GM12801 (cell line): ENCODE results near the gene TMEM238L.

Experiments used
- TF ChIP-seq, protein P1 (sequence below): IDR thresholded peaks from one replicate; pipeline ENCODE4 v1.5.1; 2011; ENCODE audit warnings: control low read depth; ENCODE audit not compliant: insufficient read length; ENCODE audit errors: extremely low read depth

The TMEM238L gene

DNA sequence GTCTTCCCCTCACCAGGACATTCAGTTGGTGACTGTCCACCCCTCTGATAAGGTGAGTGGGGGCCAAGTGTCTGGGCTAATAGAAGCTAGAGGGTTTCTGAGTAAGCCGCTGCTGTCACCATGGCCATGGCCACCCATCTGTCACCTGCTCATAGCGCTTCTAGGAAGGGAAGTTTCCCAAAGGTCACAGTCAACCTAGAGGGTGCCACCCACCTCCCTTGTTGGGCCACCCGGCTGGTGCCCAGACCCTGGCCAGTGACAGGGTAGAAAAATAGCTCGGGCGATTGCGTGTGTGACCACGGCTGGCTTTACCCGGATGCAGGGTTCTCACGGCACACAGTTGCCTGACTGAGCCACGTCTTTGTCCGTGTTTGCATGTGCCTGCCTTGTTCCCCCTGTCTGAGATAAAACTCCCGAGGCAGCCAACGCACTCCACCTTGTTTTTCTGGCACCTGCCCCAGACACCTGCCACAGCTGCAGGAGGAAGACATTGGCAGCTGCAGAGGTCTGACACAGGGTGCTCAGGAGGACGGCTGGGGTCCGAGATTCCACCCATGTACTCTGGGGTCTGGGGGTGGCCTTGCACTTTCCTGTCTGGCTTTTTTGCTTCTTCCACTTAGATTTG is 33.2 kb upstream of the TMEM238L start:
- TF ChIP-seq, protein P1, sequence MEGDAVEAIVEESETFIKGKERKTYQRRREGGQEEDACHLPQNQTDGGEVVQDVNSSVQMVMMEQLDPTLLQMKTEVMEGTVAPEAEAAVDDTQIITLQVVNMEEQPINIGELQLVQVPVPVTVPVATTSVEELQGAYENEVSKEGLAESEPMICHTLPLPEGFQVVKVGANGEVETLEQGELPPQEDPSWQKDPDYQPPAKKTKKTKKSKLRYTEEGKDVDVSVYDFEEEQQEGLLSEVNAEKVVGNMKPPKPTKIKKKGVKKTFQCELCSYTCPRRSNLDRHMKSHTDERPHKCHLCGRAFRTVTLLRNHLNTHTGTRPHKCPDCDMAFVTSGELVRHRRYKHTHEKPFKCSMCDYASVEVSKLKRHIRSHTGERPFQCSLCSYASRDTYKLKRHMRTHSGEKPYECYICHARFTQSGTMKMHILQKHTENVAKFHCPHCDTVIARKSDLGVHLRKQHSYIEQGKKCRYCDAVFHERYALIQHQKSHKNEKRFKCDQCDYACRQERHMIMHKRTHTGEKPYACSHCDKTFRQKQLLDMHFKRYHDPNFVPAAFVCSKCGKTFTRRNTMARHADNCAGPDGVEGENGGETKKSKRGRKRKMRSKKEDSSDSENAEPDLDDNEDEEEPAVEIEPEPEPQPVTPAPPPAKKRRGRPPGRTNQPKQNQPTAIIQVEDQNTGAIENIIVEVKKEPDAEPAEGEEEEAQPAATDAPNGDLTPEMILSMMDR = no peak

DNA sequence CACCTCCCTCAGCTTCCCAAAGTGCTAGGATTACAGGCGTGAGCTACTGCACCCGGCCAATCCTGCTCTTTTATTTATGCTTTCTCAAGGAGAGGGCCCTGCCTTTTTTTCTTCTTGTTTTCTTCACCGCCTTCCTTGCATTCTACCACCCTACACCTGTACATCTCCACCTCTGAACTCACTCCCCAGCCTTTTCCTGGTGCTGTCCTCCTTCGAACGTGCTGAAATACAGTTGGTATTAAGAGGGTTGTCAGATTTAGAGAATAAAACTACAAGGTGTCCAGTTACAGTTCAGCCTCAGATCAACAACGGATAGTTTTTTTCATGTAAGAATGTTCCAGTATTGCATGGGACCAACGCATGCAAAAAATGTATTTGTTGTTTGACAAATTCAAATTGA is 32.2 kb upstream of the TMEM238L start:
- TF ChIP-seq, protein P1 = no peak

DNA sequence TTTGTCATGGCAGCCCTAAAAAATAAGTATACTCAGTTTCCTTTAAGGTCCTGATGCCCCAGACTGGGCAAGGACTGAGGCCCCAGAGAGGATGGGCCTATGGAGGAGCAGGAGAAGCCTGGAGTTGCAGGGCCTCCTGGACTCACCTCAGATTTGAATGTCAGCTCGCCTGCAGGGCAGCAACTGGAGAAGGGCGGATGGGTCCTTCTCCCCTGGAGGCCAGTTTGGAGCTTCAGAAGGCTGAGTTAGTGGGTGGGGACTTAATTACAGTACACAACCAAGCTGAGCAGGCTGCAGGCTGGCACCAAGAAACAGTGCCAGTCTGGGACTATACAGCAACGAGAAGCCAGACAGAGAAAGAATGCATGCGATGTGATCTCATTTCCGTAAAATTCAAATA is 27.8 kb upstream of the TMEM238L start:
- TF ChIP-seq, protein P1 = no peak

DNA sequence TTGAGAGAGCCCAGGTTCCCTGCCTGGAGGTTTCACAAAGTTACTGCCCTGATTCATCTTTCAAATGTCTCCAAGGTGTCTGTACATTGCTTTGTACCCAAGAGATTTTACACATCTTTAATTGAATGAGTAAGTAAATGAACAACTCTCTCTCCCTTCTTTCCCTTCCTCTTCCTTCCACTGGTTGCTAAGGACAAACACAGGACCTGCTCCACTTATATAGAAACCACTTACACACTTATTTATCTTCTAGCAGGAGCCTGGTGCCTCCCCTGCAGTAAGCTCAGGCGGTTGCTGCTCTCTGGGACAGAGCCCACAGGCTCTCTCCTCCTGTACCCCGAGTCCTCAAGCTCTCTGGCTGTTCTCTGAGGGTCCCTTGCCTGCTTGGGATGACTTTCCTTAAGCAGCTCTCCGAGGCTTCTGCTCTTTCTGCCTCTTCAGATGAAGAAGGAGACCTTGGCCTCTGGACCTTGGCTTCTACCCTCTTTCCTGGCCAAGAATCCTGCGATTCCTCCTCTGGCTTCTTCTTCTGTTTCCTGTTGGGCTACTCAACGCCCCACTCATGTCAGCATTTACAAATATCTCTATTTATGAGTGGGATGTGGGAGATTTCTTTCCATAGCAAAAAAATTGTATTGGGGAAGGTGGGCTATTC is 24.1 kb upstream of the TMEM238L start:
- TF ChIP-seq, protein P1 = no peak

DNA sequence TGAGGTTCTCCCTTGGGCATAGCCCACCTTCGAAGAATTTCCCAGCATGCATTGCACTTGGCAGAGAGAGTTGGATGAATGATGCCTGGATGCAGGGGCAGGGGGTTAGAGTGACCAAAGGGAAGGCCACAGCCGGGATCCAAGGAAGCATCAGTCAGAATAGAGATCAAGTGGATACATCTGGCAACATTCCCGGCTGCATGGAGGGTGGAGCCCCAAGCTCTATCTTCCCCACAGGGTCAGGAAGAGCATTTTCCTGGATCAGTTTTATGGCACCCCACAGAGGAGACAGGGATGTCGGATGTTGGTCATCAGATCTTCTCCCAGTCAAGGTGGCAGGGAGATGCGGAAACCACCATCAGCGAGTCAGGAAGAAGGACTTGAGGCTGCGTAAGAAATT is 21.0 kb upstream of the TMEM238L start:
- TF ChIP-seq, protein P1 = no peak

DNA sequence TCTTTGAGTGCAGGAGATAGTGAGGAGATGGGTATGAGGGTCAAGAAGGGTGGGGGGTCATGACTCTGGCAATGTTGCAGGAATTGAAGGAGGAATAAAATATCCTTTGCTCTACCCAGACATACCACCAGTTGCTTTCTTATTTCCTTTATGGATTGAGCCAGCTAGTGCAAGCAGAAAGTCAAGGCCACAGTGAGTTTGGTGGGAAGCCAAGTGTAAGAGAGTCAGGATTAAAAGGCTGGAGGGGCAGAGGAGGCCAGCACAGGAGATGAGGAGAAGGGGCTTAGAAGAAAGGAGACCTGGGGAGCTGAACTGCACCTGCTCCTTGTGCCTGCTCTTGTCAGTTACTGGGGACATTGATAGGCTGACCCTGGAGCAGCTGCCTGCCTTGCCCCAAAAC is 17.9 kb upstream of the TMEM238L start:
- TF ChIP-seq, protein P1 = no peak

DNA sequence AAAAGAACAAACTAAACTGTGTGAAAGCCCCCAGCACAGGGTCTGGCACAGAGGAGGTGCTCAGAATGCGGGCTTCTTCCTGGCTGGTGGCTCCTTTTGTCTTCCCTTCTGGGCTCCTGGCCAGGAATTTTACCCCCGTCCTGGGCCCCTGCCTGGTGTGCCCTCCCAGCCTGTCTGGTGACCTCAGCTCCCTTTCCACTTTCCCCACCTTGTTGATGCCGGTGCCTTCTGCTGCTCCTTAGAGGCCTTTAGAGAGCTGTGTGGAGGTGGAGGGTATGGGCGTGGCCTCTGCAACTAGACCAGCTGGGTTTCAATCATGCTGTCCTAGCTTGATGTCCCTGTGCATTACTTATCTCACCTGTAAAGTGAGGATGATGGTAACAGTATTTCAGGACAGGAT is 17.2 kb upstream of the TMEM238L start:
- TF ChIP-seq, protein P1 = no peak
